HG02678 (cell line): Measurements from ENCODE around the gene CCT2.
"Not testable (repeated sequence)": the region's sequence is repeated elsewhere in the genome, so short reads cannot be mapped to it uniquely, and the experiment has no call there.

Experiments used
- ATAC-seq: cut with Tn5 transposase; IDR thresholded peaks from one replicate; pipeline ENCODE4 v1.9.1; 2021; ENCODE audit warnings: mild to moderate bottlenecking, moderate library complexity; ENCODE audit not compliant: unreplicated experiment

The CCT2 gene

GRCh38 chr12:69583203-69583602 is 2.1 kb upstream of the CCT2 start:
- ATAC-seq, result no peak

- ATAC-seq, result no peak
Observed at GRCh38 chr12:69588527-69588926, 3.3 kb downstream of the CCT2 start.

GRCh38 chr12:69589082-69589481 is 3.8 kb downstream of the CCT2 start:
- no peak for ATAC-seq

GRCh38 chr12:69595689-69596088 is 10.4 kb downstream of the CCT2 start:
- ATAC-seq, result no peak

- no peak for ATAC-seq
Observed at GRCh38 chr12:69598174-69598753, 13.0 kb downstream of the CCT2 start.

GRCh38 chr12:69600804-69601203 is 15.5 kb downstream of the CCT2 start:
- no peak for ATAC-seq

GRCh38 chr12:69601962-69602685 is 16.9 kb downstream of the CCT2 start:
- ATAC-seq, result no peak

- ATAC-seq, result no peak
Observed at GRCh38 chr12:69602954-69603353, 17.7 kb downstream of the CCT2 start.

- ATAC-seq, result not testable (repeated sequence)
Observed at GRCh38 chr12:69603556-69603955, 18.3 kb downstream of the CCT2 start.

- not testable (repeated sequence) for ATAC-seq
Observed at GRCh38 chr12:69604275-69604674, 19.0 kb downstream of the CCT2 start.

- no peak for ATAC-seq
Observed at GRCh38 chr12:69608114-69608513, 22.9 kb downstream of the CCT2 start.

- ATAC-seq, result no peak
Observed at GRCh38 chr12:69610126-69610525, 24.9 kb downstream of the CCT2 start.

GRCh38 chr12:69610729-69611128 is 25.5 kb downstream of the CCT2 start, which contains the start of gene LRRC10:
Gene LRRC10, minus strand, starts transcription at chr12:69610907. Its CDS starts 69 bp downstream, at chr12:69610838.
- no peak for ATAC-seq

- ATAC-seq, result no peak
Observed at GRCh38 chr12:69613351-69613750, 28.1 kb downstream of the CCT2 start.

- ATAC-seq, result no peak
Observed at GRCh38 chr12:69616025-69616424, 30.8 kb downstream of the CCT2 start.

GRCh38 chr12:69619050-69619449 is 33.8 kb downstream of the CCT2 start:
- ATAC-seq, result no peak

- no peak for ATAC-seq
Observed at GRCh38 chr12:69620077-69620476, 34.8 kb downstream of the CCT2 start.

- ATAC-seq, result no peak
Observed at GRCh38 chr12:69620921-69621320, 35.7 kb downstream of the CCT2 start.

- no peak for ATAC-seq
Observed at GRCh38 chr12:69621551-69621950, 36.3 kb downstream of the CCT2 start.

- no peak for ATAC-seq
Observed at GRCh38 chr12:69623970-69624369, 38.7 kb downstream of the CCT2 start.

GRCh38 chr12:69627501-69627900 is 42.2 kb downstream of the CCT2 start:
- no peak for ATAC-seq

GRCh38 chr12:69630191-69630590 is 44.9 kb downstream of the CCT2 start:
- ATAC-seq, result no peak

- ATAC-seq, result no peak
Observed at GRCh38 chr12:69633061-69633460, 47.8 kb downstream of the CCT2 start.
